Bone marrow (tissue), 2 donors: ENCODE data around the gene AP3B1.
"Not testable (repeated sequence)": the region's sequence is repeated elsewhere in the genome, so short reads cannot be mapped to it uniquely, and the experiment has no call there.

ENCODE experiments used
- DNase-seq, 2 donors: peaks; one replicate each; lab custom pipeline; 2025; lab: John Stamatoyannopoulos, UW

AP3B1 gene

DNA sequence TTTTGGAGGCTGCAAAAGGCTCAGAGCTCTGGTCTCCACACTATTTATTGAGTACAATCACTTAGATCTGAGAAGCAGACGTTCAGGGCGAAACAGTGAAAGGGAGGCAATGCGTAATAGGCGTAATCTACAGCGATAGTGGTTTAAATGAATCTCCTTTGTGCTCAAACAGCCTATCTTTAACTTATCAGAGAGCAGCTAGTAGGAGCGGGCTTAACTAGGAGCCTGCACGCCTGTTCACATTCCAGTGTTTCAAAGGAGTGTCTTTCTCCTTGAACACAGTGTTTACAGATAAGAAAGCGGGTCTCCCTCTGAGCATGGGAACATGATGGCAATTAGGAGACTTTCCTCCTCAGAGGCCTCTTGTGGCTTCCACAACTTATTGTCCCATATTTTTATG lies 49.4 kb downstream of the AP3B1 start:
- DNase-seq, result no peak

DNA sequence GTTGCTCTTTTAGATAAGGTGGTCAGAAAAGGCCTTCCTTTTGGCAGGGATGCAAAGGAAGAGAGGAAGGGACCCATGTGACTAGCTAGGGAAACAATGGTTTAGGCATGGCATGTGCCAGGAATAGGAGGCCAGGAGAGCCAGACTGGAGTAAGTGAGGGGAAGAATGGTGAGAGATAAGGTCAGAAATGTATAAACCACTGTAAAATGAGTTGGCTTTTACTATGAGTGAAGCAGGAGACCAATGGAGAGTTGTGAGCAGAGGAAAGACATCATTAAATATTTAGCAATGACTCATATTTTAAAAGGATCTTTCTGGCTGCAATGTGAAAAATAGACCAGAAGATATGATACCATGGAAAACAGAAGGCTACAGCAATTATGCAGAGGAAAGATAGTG lies 50.9 kb downstream of the AP3B1 start:
- DNase-seq, result no peak

DNA sequence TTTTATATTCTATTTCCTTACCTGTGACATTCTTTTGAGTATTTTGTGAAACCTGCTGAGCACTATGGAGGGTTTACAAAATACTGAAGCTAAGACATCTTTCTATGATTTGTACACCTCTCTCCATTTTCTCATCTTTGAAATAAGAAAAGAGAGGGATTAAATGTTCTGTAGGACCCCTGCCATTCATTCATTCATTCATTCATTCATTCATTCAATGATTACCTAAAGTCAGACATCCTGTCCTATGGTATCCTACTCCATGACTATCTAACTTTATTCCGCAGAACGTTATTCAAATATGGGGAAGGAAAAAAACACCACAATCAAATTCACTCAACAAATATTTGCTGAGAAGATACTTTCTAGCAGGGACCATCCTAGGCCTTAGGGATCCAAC lies 51.4 kb downstream of the AP3B1 start:
- DNase-seq, result no peak

DNA sequence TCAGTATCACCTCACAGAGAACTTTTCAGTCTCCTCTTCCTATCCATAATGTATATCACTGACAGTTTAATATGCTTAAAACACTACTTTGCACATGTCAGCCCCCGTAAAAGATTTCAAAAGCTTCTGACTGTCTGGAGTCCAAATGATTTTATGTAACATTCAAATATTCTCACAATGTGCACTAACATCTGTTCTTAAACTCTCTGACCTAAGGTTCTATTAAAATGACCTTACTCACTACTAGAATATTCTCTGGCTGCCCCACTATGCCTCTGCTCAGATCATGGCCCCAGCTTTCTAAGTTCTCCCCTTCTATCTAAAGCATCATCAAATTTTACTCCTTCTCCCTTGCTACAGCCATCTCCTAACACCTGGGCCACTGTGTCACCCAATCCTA lies 52.5 kb downstream of the AP3B1 start:
- DNase-seq, result no peak

DNA sequence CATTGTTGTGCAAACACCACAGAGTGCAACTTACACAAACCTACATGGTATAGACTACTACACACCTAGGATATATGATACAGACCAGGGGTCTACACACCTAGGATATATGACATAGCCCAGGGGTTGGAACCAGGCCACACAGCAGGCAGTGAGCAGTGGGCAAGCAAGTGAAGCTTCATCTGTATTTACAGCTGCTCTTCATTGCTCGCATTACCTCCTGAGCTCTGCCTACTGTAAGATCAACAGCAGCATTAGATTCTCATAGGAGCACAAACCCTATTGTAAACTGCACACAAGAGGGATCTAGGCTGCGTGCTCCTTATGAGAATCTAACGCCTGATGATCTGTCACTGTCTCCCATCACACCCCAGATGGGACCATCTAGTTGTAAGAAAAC lies 56.6 kb downstream of the AP3B1 start:
- no peak for DNase-seq

DNA sequence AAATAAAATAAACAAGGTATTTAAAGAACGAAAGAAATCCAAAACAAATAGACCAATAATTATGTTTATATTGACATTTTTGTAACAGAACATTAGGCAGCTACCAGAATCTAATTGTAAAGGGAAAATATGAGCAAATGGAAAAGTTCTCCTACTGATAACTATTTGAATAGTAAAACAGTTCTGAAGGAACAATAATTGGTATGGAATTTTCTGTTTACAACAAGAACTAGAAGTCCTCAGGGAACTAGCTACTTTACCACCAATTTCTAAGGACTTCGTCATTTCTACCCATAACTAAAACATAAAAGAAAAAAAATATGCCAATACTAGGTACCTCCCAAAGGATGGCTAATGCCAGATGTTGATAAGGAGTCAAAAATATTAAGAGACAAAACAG lies 58.5 kb downstream of the AP3B1 start:
- DNase-seq, result no peak

DNA sequence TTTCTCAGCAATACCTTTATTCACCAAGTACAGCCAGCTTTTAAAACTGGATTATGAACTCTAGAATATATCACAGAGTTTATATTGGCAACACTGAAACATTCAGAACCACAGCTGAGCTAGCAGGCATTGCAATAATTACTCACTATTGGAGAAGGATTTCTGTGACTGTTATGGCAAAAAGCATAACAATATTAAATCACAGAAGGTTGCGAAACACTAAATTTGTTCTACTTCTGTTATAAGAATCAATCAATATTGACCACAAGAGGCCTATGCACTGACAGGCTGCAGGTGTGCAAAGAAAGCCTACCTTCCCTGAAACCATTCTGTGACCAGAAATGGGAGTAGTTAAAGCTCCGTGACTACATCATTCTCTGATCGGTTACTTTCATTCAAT lies 59.2 kb downstream of the AP3B1 start:
- no peak for DNase-seq

DNA sequence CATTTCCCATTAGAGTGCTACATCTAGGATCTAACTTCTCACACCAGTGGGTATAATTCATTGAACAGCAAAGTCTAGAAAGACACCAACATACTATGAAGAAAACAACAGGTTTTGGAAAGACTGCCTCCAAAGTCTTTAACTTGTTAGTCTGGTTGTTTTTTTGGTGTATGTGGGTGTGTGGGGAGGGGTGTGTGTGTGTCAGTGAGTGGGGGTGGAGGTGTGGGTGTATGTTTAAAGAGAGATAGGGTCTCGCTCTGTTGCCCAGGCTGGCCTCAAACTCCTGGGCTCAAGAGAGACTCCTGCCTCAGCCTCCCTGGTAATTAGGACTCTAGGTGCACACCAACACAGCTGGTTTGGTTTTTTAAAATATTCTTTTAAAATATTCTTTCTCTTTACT lies 59.7 kb downstream of the AP3B1 start:
- DNase-seq, result no peak

DNA sequence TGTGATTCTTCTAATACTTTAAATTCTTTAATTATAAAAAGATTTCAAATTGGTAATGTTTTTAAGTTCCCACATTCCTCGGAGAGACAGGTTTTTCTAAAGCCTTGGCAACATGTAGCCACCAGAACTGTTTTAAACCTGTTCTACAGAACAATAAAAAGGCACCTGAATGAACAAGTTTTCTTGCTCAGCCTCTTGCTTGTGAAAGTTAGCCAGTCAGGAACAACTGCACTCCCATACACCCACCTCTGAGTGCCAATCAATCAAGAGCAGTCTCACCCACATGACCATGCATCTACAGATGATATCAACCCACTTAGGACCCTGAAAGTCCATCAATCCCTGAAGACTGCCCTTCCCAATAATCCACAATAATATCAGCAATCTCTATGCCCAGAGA lies 62.3 kb downstream of the AP3B1 start:
- no peak for DNase-seq

DNA sequence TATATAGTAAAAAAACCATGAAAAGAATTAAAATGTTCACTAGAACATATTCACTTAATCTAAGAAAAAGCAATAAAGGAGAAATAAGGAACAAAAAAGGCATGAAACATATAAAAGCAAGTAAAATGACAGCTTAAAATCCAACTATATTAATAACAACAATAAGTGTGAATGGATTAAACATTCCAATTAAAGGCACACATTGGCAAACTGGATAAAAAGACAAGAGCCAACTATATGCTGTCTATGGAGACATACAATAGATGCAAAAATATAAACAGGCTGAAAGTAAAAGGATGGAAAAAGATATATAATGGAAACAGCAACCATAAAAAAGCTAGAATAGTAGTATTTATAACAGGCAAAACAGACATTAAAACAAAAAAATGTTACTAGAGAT lies 70.1 kb downstream of the AP3B1 start:
- DNase-seq, result no peak

DNA sequence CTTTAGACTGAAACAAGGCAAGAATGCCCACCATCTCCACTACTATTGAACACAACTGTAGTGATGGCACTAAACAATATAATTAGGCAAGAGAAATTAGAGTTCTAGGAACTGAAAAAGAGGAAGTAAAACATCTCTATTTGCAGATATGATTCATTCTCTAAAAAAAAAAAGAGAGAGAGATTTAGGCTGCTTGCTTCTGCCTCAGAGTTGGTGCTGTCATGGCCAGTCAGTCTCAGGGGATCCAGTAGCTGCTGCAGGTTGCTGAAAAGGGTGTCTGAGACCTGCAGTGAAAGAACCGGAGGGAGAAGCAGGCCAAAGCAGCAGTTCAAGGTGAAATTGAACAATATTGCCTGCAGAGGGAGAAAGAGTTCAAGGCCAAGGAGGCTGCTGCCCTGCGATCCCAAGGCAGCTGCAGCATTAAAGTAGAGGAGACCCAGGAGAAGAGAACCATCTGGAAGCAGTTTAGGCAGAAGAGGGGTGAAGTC lies 72.5 kb downstream of the AP3B1 start:
- DNase-seq, result peak in 1 of 2 donors; percentile 92

DNA sequence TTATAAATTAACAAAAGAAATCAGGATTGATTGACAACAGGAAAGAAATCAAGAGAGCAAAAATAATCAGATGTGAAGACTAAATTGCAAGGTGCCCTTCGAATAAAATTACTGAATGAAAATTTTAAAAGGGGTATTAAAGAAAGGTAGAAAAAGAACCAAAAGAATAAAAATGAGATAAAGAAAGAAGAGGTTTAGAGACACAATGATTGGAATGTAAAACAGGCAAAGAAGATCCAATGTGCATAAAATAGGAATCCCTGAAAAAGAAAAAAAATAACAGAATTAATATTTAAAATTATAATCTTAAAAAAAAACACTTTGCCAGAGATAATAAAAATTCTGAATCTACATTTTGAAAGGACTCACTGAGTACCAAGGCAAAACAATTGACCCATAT lies 73.0 kb downstream of the AP3B1 start:
- DNase-seq, result no peak

DNA sequence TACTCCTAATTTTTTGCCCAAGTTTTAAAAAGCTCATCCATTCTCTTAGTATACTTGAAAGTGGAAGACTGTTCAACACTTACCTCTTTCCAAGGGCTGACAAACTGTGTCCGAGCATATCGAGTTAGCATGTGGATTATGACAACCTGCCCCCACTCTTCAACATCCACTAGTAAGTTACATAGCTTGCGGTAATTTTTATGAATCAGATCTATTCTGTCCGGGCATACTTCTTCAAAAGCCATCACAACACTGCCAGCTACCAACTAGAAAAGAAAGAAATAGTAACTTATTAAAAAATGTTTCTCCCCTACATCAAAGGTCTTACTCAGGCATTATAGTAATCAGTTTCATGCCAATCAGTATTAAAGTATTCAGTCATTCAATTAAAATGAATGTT lies 78.5 kb downstream of the AP3B1 start:
- no peak for DNase-seq

DNA sequence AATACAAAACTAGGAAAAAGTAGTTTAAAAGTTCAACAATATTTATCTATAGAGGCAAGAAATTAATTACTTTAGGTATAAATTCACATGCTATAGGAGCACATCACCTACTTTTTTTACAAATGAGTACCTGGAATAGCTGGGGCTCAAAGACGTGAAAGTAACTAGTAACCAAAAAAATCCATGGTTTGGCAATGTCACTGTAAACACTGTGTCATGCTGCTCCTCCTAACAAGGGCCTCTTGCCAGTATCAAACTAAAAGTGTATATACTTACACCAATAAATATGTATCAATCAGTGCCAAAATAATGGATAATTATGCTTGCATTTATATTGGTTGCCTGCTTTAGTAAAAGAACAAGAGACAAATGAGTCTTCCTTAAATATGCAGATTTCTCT lies 78.9 kb downstream of the AP3B1 start:
- DNase-seq, result no peak

DNA sequence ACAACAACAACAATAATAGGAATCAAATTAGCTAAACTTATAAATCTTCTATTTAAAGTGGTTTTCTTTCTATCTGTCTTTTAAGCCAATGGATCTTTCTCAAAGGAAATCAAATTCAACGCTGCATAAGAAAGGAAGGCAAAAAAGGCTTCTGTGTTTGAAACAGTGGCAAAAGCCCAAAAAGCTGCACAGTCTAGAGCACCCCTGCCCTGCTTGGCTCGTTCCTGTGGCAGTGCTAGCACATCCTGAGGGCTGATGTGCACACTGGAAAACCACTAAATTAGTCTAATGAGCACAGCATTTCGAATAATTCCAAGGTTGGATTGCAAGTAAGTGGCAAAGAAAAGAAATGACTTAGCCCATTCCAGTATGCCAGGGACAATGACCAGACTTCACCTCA lies 80.7 kb downstream of the AP3B1 start:
- DNase-seq, result no peak

DNA sequence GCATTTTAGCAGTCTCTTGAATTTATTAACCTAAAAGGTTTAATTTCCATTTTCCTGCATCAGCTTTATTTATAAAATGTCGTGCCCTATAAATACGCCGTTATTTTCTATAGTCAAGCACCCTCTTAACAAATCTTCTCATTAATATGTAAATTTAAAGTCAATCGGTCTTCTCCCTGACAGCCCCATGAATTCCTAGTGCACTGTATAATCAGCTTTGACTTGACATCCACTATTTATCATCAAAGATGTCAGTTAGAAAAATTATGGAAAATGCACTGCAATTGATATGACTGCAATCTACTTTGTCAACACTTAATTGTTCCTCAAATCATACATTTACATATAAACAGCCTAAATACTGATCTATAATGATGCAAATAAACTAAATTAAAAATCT lies 83.4 kb downstream of the AP3B1 start:
- no peak for DNase-seq

DNA sequence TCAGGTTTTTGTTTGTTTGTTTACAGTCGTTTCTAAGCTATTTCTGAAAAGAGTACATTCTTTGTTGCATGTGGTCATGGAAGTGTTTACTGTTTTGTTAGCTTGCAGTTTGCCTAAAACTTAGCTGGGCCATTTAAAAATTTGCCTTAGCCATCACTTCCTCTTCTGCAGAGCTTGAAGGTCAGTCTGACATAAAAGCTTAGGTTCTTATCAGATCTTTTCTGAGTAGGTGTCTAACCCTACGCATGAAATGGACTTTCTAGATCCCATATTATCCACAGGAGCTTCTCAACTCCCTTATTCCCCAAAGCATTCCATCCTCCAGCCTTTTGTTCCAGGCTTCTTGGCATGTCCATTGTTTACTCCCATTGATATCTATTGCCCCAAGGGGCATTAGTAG lies 90.3 kb downstream of the AP3B1 start:
- DNase-seq, result no peak

DNA sequence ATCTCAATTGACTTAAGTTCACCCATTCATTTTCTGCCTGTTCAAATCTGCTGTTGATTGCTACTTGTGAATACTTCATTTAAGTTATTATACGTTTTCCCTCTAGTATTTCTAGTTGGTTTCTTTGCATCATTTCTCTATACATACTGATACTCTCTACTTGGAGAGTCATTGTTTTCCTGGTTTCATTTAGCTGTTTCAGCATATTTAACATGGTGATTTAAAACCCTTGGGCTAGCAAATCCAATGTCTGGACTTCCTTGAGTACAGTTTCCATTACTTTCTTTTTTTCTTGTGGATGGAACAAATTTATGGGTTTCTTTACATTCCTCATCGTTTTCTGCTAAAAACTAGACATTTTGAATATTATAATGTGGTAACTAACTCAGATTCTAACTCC lies 90.7 kb downstream of the AP3B1 start:
- no peak for DNase-seq

DNA sequence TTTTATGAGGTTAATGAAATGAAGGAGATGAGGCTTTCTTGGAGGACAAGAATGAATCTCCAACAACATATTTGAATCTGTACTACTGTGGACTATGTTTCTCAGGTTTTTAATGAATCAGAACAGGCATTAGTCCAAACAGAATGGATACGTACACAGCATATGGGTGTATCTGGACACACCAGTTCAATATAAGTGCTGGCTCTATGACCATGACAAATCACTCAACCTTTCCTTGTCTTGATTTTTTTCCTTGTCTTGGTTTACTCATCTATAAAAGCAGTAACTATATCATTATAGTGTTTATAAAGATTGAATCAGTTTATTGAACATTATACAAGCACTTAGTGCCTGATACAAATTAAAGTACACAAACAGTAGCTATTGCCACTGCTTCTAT lies 104.1 kb downstream of the AP3B1 start:
- DNase-seq, result no peak

DNA sequence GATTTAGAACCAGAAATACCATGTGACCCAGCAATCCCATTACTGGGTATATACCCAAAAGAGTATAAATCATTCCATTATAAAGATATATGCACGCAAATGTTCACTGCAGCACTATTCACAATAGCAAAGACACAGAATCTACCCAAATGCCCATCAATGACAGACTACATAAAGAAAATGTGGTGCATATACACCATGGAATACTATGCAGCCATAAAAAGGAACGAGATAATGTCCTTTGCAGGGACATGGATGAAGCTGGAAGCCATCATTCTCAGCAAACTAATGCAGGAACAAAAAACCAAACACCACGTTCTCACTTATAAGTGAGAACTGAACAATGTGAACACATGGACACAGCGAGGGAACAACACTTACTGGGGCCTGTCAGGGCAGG lies 105.8 kb downstream of the AP3B1 start:
- not testable (repeated sequence) for DNase-seq

DNA sequence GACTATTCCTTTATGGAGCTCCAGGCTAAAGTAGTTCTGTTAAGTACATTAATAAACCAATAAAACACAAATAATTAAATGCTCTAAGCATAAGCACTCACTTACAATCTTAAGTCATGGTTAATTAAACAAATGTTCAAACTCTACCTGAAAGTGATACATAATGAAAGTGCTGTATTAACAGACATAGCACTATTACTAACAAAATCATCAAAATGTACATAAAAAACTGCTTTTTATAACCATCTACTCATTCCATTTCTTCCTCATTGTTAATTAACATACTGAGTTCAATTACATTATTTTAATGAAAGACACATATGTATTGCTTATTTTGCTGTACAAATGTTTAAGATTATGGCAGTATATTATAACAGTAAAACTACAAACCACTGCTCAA lies 107.3 kb downstream of the AP3B1 start:
- DNase-seq, result no peak

DNA sequence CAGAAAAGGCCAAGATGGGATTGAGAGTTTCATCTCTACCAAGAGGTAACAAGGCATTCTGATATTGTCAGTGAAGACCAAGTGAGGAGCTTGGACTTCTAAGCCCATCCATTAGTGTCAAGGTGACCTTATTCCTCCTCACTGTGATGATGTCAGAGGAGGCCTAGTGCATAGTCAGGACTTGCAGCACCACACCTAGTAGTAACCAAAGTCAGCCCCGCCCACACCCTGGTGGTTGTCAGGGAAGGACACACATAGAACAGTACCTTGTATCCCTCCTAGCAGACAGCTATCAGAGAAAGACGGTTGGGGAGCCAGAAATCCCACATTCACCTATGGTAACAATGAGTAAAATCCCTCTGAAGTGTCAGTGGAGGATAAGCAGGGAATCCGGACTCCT lies 111.7 kb downstream of the AP3B1 start:
- DNase-seq, result no peak

DNA sequence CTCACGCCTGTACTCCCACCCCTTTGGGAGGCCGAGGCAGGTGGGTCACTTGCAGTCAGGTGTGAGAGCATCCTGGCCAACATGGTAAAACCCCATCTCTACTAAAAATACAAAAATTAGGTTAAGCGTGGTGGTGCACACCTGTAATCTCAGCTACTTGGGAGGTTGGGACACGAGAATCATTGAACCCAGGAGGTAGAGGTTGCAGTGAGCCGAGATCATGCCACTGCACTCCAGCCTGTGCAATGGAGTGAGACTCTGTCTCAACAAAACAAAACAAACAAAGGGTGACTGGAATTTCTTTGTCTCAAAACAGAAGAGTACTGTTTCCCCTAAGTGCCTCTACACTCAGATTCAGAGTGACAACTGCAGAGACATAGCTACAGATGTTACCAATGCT lies 116.1 kb downstream of the AP3B1 start:
- DNase-seq, result no peak

DNA sequence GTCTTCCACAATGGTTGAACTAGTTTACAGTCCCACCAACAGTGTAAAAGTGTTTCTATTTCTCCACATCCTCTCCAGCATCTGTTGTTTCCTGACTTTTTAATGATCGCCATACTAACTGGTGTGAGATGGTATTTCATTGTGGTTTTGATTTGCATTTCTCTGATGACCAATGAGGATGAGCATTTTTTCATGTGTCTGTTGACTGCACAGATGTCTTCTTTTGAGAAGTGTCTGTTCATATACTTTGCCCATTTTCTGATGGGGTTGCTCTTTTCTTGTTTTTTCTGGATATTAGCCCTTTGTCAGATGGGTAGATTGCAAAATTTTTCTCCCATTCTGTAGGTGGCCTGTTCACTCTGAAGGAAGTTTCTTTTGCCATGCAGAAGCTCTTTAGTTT lies 124.2 kb downstream of the AP3B1 start:
- not testable (repeated sequence) for DNase-seq

DNA sequence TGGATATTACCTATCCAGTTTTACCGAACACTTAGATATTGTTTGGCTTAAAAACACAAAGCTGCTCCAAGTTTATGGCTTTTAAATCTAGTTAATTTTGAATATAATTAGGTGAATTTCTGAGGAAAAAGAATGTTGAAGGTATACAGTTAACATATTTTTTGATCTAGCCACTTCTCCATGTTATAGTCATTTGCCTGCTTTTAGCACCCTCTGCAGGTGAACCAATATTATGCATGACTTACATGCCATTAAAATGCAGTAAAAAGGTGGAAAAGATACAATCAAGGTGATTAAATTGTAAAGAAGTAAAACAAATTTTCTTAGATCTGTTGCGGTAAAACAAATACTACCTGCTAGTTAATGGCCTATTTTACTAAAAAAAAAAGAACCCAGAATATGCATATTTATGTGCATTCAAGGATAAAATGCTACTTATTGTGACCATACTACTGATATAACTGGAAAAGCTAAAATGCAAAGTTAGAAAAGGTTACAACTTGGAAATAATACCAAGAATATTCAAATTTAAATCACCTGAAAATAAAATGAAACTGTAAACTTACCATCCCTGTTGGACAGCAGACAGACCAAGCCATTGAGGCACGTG lies 132.1 kb downstream of the AP3B1 start:
- no peak for DNase-seq
